T-helper 1 cell (primary cell): ENCODE results near the gene GID8.
A peak's percentile ranks its signal among the peaks of the same experiment; 100 is the strongest.

Source experiments
- DNase-seq, 5 donors: peaks; one replicate each; pipeline ENCODE4 v3.0.0-alpha.2; 2012 to 2020

The GID8 gene

DNA sequence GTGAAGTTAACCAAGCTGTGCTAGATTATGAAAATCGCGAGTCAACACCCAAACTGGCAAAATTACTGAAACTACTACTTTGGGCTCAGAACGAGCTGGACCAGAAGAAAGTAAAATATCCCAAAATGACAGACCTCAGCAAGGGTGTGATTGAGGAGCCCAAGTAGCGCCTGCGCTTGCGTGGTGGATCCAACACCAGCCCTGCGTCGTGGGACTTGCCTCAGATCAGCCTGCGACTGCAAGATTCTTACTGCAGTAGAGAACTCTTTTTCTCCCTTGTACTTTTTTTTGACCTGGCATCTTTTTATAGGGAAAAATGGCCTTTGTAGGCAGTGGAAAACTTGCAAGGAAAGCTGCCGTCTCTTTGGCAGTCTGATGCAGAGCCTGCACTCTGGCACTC lies 6.8 kb downstream of the GID8 start:
- DNase-seq: no peak

DNA sequence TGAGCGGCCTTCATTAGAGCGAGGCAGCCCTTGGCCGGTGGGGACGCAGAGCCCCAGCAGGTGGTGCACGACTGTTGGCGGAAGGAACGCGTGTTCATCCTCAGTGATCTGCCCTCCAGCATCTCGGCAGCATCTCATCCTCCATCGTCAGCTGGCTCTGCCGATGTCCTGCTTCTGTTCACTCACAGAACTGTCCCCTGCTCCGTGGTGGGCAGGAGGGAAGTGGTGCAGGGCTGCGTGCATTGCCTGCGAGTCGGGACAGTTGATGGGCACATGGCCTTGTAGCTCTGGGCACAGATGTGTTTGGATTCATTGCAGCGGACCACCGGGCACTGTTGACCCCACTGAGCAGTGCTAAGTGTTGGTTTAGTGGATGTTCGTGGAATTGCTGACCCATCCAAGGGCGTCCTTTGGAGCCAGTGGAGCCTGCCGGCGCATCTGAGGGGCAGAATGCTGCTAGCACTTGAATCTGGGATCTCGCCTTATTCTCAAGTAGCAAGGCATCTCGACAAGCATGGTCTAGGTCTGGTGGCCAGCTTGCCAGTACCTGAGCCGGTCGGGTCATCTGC lies 7.9 kb downstream of the GID8 start:
- no peak for DNase-seq

DNA sequence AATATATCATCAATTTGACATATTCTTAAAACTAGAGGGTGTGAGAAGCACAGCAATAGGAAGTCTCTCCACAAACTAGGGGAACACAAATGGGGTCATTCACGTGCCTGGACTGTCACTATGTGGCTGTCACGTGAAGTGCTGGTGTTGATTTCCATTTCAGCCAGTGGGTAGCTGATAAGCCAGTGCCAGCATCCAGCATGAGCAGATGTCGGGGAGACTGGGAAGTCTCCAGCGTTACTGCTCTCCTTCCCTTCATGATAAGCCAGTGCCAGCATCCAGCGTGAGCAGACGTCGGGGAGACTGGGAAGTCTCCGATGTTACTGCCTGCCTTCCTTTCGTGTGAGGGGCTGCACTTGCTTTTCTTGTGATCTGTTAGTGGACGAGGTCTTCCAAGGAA lies 9.0 kb downstream of the GID8 start:
- no peak for DNase-seq

DNA sequence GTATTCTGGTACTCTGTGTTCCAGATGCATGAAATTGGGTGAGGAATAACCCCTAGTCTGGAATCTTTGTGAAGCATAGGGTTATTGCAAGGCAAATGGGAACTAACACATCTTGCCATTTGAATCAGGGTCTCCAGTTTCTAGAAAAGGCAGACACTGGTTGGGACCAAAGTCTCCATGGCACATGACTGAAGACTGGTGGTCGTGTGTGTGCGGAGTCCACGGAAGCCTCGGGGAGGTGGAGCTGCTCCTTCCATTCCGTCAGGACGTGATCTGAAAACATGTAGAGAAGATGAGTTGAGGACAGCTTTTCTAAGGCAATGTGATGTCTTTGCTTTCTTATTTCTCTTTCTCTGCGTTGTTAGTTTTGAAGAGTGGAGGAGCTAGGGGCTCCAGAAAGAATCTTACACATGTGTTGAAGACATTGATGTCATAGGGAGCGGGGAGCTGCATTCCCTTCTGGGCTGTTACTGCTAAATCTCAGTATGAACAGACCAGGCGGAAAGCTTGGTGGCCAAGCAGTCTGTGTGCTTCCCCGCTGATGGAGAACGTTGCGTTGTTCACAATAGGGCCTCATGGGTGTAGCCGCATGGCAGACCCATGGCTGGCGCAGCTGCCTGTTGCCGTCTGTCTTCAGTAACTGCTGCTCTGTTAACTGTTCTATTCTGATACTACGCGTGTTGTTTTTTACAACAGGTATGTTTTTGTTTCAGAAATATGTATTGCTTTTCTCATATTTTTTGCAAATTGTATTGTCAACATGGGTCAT lies 9.8 kb downstream of the GID8 start:
- DNase-seq: no peak

DNA sequence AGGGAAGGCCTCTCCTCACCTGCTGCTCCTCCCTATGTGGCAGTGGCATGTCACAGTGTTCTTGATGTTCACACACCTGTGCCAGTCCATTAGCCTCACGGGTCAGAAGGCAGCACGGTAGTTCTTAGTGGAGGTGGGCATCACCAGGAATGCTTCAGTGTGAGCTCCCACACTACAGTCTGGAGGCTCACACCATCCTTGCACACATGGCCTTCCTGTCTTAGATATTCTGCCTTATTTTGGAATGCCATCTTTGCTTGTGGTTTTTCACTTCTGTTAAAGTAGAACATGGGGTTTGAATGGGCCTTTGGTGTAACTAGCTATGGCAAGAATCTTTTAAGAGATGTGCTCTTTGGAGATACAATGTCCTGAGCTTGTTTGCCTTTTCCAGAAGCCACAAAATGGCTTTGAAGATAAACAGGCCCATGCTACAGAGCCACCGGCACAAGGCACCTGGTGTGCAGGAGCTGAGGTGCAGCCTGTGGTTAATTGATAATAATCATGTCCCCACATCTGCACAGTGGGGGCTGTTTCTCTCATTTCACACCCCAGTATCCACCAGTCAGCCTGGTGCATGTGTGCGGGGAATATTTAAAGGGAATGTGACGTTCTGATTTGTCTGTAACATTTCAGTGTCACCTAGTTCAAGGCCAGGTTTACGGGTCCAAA lies 11.3 kb downstream of the GID8 start:
- DNase-seq: no peak

DNA sequence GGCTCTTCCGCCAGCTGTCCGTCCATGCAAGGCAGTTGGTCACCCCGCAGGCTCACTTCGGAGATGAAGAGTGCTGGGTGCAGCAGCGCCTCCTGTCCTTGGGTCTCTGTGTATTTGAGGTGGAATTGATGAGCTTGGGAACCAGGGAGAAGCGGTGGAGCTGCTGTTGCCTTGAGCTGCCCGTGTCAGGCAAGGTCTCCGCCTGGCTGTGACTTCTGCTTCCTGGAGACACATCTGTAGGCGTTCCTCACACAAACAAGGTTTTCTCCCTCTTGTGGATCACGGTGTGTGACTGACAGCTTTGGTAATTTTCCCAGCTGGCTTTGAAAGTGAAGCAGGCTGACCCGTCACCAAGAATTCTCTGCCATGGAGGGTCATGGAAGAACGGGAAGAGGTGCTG lies 12.0 kb downstream of the GID8 start:
- DNase-seq: no peak

DNA sequence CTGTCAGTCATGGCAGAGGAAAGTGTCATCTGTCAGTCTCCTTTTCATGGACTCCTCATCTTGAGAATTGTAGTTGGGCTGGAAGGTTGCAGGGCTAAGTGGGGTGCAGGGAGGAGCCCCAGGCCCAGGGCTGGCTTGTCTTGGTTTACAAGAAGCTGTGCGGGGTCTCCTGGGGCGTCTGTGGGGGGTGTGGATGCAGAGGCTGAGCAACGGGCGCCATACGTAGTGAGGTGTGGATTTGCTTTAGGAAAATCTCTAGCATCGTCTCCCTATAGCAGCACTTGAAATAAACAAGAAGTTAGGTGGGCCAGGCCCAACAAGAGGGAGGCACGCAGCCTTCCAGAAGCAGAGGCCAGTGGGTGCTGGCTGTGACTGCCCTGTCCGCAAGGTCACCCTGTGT lies 12.8 kb downstream of the GID8 start:
- no peak for DNase-seq

DNA sequence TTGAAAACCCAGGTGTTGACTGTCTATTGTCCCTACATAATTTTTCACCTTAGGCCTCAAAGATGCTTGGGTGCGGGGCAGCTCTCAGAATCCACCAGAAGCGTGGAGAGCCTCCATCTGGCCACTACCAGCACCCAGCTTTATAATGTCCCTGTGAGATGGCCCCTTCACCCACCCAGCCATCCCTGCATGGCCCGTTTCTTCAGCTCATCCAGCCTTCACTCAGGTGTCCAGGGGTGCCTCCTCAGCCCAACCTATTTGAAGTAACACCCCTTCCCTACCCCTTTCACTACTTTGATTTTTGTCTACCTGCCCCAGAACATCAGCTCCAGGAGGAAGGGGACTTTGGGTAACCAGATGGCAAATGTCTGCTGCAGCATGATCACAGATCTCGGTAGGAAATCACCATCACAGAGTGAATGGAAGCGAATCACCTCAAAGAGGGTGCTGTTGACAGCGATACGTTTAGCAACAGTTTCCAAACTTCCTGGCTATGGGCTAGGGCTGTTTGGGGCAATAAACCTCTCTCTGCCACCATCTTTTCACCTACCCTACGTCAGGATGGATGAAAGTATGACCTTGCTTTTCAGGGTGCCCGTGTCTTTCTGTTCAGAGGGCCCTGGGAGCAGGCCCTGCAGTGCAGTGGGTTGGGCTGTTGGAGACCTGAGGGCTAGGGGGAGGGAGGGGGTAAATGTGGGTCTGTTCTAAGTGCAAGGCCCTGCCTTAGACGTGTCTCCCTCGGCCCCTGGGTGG lies 13.4 kb downstream of the GID8 start:
- DNase-seq: no peak

DNA sequence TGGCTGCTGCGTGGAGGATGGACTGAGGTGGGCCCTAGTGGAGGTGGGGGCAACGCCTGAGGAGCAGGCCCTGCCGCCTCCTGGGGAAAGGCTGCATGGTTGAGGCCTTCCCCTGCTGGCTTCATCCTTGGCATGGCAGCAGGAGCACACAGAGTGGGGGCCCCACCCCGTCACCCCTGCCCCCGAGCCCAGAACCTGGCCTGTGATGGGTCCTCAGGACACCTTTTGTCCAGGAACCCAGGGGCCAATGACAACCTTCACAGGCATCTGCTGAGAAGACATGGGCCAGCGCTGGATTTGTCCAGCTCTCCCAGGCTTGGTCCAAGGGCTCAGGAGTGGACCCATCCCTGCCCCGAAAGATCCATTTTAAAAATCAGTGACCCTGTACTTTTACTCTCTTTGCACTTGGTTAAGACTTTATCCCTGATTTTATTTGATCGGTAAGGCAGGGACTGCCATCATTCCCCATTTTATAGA lies 14.0 kb downstream of the GID8 start:
- DNase-seq: no peak

DNA sequence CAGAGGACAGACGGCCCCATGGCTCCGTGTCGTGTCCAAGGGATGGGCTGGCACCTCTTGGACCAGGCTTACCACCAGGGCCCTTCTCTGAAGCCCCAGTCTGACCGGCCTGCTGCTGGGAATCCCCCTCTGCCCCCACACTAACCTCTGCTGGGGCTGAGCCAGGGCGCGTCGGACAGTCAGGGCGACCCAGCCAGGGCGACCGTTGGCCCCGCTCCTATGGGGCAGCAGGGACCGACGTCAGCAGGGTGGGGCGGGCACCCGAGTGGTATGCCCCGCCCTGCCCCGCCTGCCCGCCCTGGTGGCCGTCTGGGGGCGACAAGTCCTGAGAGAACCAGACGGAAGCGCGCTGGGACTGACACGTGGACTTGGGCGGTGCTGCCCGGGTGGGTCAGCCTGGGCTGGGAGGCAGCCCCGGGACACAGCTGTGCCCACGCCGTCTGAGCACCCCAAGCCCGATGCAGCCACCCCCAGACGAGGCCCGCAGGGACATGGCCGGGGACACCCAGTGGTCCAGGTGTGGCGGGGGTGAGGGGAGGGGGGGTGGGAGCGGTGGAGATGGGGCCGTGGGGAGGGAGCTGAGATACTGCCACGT lies 14.5 kb downstream of the GID8 start, which contains the start of gene SLC17A9:
Gene SLC17A9 (plus strand): TSS at position 337 of the 595 bp plus-strand sequence. CDS start 122 bp downstream, at position 459.
- DNase-seq: peak in 2 of 5 donors; percentile 14 to 55

DNA sequence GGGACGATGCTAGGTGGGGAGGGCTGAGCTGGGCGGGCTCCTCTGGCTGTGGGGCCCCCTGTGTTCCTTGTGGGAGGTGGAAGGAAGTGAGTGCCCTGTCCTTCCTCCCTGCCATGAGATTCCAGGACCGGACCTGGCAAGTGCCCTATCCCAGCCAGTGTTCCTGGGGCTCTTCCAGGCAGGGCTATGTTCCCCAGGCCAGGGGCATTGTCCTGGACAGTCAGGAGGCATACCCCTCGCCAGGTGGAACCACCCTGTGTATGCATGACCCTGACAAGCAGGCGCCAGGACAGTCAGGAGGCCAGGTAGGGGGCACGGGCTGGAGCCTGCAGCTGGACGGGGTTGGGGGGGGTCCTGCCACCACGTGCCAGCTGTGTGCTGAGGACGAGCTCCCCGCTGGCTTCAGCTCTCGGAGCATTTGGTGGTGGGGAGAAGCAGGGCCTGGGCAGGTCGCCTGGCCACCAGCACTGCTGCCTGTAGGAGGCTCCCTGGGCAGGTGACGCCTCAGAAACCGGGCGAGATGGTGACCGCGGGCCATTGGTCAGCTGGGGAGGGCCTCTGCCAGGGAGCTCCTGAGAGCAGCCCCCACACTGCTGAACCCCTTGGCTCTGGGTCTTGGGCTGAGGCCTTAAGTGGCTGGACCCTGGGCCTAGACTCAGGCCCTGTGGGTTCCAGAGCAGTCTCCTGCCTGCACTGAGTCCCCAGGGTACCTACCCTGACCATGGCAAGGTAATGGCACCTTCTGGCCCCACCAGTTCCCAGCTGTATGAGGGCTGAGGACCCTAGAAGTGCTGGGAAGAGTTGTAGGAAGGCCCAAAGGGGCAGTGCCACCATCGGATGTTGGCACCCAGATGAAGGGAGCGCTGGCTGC lies 15.3 kb downstream of the GID8 start:
- no peak for DNase-seq

DNA sequence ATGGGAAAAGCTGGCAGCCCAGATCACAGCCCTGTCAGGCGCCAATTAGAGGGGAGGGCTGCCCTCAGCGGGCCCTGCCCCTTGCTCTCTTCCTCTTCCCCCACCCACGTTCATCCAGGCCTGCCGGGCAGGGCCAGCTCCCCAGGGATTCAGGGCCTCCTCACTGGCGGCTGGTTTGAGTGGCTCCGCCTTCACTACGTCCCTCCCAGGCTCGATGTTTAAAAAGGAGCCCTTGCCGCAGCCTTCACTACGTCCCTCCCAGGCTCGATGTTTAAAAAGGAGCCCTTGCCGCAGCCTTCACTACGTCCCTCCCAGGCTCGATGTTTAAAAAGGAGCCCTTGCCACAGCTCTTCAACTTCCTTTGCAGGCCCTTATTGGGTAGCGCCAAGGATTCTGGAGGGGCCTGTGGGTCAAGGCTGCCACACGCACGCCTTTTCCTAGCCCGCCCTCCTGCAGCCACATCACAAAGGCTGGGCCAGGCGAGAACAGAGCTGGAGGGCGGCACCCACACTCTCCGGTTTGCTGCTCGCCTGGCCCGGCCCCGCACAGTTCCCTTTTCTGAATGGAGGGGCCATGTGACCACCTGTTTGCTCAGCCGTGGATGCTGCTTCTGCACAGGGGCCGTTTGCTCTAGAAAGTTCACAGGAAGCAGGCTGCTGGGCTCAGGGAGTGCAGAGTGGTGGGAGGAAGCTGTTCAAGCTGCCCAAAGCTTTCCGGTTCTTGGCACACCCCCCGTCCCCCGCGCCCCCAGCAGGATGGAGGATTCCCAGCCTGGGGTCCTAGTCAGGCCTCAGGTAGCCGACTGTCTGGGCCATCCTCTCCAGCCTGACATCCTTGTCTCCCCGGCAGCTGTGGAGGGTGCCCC lies 16.1 kb downstream of the GID8 start:
- peak; percentile 31 to 81 (median 55) for DNase-seq

DNA sequence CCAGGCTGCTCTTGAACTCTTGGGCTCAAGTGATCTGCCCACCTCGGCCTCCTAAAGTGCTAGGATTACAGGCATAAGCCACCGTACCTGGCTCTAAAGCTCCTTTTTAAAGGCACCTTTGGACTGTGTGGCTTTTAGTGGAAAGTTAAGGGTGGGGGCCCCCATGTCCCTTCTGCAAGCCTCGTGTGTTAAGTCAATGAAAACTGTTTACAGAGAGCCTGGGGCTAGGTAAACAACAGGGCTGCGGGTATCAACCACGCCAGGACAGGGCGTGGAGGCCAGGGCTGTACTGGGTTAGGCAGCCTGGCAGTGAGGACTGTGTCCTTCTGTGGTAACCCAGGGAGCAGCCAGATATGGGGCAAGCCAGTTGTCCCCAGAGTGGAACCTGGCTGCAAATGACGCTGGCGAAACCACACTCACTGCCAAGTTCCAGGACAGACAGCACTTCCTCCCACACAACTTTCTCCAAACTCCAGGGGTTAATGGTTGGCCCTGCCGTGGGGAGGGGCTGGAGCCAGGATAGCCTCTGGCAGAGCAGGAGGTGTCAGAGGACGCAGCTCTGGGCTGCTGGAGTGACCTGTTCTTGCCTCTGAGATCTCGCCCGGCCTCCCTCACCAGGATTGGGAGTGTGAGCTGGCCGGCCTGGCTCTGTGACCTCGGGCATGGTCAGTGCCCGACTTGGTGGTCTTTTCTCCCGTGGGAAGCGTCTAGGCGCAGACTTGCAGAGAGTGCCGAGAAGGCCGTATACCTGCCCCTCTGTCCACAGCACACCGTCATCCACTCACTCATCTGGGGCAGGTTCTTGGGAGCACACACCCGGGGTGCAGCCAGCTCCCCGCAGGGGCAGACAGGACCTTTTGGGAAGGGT lies 17.8 kb downstream of the GID8 start:
- no peak for DNase-seq

DNA sequence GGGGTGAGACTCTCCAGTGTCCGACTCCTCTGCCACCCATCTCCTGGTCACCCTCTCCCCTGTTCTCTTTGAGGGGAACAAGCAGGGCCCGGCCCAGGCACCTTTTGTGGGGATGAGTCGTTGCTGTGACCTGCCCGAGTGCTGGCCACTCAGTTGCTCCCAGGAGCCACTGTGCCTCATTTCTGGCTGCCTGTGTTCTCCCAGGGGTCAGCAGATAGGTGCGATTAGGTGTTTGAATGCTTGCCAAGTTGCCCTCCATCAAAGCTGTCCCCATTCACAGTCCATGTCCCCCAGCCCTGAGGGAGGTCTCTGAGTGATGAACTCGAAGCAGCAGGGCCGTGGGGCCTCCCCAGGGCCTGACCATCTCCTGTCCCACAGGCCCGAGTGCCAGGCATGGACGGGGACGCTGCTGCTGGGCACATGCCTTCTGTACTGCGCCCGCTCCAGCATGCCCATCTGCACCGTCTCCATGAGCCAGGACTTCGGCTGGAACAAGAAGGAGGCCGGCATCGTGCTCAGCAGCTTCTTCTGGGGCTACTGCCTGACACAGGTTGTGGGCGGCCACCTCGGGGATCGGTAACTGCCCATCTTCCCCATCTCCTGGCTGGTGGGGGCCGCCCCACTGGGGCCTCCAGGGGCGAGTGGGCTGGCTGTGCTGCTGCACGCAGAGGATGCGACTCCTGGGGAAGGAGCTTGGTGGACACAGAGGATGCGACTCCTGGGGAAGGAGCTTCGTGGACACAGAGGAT lies 18.6 kb downstream of the GID8 start:
- no peak for DNase-seq

DNA sequence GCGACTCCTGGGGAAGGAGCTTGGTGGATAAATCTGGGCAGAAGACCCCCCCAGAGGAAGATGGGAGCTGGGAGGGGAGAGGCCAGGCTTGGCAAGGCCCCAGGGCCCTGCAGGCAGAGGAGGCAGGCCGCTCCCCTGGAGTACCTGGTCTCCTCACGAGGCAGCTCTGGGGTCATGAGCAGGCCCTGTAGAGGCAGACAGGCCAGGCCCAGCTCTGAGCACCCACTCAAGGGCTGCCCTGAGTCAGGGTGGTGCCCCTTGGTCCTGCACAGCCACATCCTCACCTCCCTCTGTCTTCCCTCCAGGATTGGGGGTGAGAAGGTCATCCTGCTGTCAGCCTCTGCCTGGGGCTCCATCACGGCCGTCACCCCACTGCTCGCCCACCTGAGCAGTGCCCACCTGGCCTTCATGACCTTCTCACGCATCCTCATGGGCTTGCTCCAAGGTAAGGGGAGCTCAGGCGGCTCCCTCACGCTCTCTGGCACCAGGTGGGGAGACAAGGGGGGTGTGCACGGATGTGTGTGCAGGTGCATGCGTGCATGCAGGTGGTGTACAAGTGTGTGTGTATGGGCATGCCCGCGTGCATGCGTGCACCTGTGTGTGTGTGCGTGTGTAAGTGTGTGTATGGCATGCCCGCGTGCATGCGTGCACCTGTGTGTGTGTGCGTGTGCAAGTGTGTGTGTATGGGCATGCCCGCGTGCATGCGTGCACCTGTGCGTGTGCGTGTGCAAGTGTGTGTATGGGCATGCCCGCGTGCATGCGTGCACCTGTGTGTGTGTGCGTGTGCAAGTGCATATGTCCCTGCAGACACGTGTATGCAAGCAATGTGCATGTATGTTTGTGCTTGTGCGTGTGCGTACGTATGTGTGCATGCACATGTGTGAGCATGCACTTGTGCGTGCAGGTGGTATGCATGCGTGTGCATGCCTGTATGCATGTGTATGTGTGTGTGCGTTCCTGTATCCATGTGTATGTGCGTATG lies 19.5 kb downstream of the GID8 start:
- DNase-seq: no peak

DNA sequence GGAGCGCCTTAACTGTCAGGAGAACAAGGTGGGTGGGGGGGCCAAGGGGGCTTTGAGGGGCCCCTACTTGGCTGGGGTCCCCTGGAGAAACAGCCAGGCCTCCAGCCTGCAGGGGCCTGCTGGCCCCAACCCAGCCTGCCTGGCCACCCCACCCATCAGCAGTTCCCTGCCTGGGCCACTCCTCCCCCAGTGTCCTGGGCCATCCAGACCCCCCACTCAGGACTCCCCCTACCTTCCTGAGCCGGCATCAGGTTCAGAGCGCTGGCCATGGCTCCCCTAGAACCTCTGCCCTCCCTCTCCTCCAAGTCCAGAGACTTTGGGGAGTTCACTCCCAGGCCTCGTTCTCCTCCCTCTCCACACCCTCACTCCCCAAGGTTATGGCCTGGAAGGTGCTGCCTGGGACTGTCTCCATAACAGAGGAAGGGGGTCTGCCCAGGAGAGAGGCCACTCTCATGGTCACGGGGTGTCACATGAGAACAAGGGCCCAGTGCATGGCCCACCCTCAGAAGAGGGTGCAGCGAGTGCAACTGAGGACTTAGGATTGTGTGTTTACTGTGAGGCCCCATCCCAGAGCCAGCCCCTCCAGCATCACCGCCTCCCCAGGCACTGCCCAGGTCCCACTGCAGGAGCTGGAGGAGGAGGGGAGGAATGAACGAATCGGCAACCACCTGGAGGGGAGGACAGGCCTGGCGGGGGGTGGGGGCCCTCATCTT lies 20.6 kb downstream of the GID8 start:
- DNase-seq: no peak
